Measurements from ENCODE around the gene RFNG. TPM values are rescaled to one million over a fixed set of nuclear protein-coding genes. Genes with fewer than 3 reads are reported as not detected.
A peak's percentile ranks its signal among the peaks of the same experiment; 100 is the strongest.

RFNG gene
- total RNA-seq, 1 donor from 2014 or later = 40.2 TPM

DNA sequence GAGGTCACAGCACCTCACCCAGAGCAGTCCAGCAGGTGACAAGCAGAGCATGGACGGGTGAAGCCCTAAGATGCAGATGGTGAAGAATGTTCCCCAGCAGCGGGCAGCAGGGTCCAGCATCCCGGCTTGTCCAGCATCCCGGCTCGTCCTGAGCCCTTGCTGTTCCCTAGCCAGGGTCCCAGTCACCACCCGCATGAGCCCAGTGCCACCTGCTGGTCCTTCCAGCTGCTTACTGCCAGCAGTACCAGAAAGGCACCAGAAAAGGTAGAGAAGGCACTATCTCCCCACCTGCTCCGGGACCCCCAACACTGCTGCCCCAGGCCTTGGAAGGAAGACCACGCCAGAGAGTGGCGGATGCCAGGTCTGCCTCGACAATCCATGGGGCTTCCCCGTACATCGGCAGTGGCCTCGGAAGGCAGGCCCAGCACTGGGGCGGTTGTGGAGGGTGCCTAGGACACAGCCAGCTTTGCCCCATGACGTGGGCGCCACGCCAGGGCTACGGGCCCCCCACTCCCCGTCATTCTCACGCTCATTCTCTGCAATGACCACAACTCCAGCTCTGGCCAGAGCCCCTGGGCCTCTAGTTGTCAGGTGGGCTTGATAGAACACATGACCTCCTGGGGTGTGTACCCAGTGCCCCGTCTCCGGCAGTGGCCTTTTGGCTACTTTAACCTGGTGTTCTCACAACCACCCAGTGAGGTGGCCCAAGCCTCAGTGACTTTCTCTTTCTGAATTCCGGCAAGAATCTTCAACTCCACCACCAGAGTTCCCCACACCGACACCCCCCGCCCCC is 30.3 kb downstream of the RFNG start:
- peak overlapping the region; percentile 87 for H3K9ac ChIP-seq (ENCODE audit: low read length)
- Mint-ChIP-seq H3K27me3 (ENCODE audit: low read depth, unreplicated experiment) (peaks cover 2% of the 10 kb centered on the region), H3K4me3 (ENCODE audit: unreplicated experiment) (peak overlapping the region; percentile 86), H3K36me3 (ENCODE audit: low read depth, unreplicated experiment) (no peaks in the 10 kb centered on the region), H3K4me1 (ENCODE audit: low read depth, unreplicated experiment) (no peaks in the 10 kb centered on the region), H3K9me3 (ENCODE audit: unreplicated experiment) (no peaks in the 10 kb centered on the region), H3K27ac (ENCODE audit: unreplicated experiment) (no peak overlapping the region)
- no peaks in the 10 kb centered on the region for H3K9me3 ChIP-seq (ENCODE audit: insufficient read depth, low read depth, low read length)
- DNase-seq (ENCODE audit: low read depth) (peak; percentile 43), FAIRE-seq (no peak)
- no peaks in the 10 kb centered on the region for H3K27me3 ChIP-seq (ENCODE audit: insufficient read depth, low read length)
- H3K27ac ChIP-seq (ENCODE audit: low read depth, low read length) = no peak overlapping the region
- no peak for TF ChIP-seq EZH2 (IDR thresholded peaks at IDR 0.05; ENCODE audit: insufficient read depth, low read length)
- TF ChIP-seq, protein P1, sequence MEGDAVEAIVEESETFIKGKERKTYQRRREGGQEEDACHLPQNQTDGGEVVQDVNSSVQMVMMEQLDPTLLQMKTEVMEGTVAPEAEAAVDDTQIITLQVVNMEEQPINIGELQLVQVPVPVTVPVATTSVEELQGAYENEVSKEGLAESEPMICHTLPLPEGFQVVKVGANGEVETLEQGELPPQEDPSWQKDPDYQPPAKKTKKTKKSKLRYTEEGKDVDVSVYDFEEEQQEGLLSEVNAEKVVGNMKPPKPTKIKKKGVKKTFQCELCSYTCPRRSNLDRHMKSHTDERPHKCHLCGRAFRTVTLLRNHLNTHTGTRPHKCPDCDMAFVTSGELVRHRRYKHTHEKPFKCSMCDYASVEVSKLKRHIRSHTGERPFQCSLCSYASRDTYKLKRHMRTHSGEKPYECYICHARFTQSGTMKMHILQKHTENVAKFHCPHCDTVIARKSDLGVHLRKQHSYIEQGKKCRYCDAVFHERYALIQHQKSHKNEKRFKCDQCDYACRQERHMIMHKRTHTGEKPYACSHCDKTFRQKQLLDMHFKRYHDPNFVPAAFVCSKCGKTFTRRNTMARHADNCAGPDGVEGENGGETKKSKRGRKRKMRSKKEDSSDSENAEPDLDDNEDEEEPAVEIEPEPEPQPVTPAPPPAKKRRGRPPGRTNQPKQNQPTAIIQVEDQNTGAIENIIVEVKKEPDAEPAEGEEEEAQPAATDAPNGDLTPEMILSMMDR (IDR thresholded peaks at IDR 0.05; ENCODE audit: insufficient read depth, low read depth, low read length) = peak; percentile 51
- H4K20me1 ChIP-seq (ENCODE audit: insufficient read depth, low read length) = peaks cover 27% of the 10 kb centered on the region
- H2AFZ ChIP-seq (ENCODE audit: low read depth, low read length) = no peak overlapping the region
- H3K4me2 ChIP-seq (ENCODE audit: low read length) = peak overlapping the region; percentile 99
- H3K36me3 ChIP-seq (ENCODE audit: insufficient read depth, low read length) = no peaks in the 10 kb centered on the region
- peaks cover 15% of the 10 kb centered on the region for H3K79me2 ChIP-seq (ENCODE audit: insufficient read depth, low read length)
- H3K4me3 ChIP-seq (ENCODE audit: insufficient read depth, low read depth, low read length) = peak overlapping the region; percentile 81
- H3K4me1 ChIP-seq (ENCODE audit: insufficient read depth, low read length) = peaks cover 23% of the 10 kb centered on the region

DNA sequence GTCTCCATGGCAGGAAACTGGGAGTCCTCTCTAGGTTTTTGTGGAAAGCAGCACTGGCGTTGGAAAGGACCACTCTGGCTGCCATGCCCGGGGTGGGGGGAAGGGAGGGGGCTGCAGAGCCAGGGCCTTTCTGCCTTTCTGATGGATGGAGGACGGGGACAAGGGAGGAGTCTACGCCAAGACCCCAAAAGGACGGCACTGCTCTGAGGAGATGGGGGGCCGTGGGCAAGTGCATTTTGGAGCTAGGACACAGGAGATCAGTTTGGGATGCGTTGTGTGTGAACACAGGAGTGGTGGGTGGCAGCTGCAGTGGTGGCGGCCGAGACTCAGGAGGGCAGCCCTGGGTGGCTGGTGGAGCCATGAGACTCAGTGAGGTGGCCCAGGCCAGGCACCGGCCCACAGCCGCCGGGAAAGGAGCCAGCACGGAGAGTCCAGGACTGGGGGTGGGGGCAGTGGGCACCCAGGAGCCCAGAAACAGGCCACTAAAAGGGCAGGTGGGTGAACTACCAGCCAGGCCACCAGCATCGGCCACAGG is 31.0 kb downstream of the RFNG start:
- H3K27ac Mint-ChIP-seq (ENCODE audit: unreplicated experiment) = no peak overlapping the region
- H3K79me2 ChIP-seq (ENCODE audit: insufficient read depth, low read length) = peaks cover 15% of the 10 kb centered on the region
- no peak for DNase-seq (ENCODE audit: low read depth)
- H4K20me1 ChIP-seq (ENCODE audit: insufficient read depth, low read length) = peaks cover 27% of the 10 kb centered on the region
- H2AFZ ChIP-seq (ENCODE audit: low read depth, low read length) = no peak overlapping the region
- peak overlapping the region; percentile 50 for H3K4me3 Mint-ChIP-seq (ENCODE audit: unreplicated experiment)
- H3K4me2 ChIP-seq (ENCODE audit: low read length) = peak overlapping the region; percentile 99
- no peaks in the 10 kb centered on the region for H3K9me3 Mint-ChIP-seq (ENCODE audit: unreplicated experiment)
- H3K36me3 Mint-ChIP-seq (ENCODE audit: low read depth, unreplicated experiment) = no peaks in the 10 kb centered on the region
- no peaks in the 10 kb centered on the region for H3K9me3 ChIP-seq (ENCODE audit: insufficient read depth, low read depth, low read length)
- no peak overlapping the region for H3K27ac ChIP-seq (ENCODE audit: low read depth, low read length)
- no peaks in the 10 kb centered on the region for H3K4me1 Mint-ChIP-seq (ENCODE audit: low read depth, unreplicated experiment)
- no peak for TF ChIP-seq EZH2 (IDR thresholded peaks at IDR 0.05; ENCODE audit: insufficient read depth, low read length)
- TF ChIP-seq, protein P1 (IDR thresholded peaks at IDR 0.05; ENCODE audit: insufficient read depth, low read depth, low read length) = no peak
- no peak overlapping the region for H3K9ac ChIP-seq (ENCODE audit: low read length)
- no peaks in the 10 kb centered on the region for H3K27me3 ChIP-seq (ENCODE audit: insufficient read depth, low read length)
- peaks cover 23% of the 10 kb centered on the region for H3K4me1 ChIP-seq (ENCODE audit: insufficient read depth, low read length)
- no peak for FAIRE-seq
- no peaks in the 10 kb centered on the region for H3K27me3 Mint-ChIP-seq (ENCODE audit: low read depth, unreplicated experiment)
- H3K36me3 ChIP-seq (ENCODE audit: insufficient read depth, low read length) = no peaks in the 10 kb centered on the region
- H3K4me3 ChIP-seq (ENCODE audit: insufficient read depth, low read depth, low read length) = no peak overlapping the region
